GM11168 (cell line): ENCODE measurements around the gene PAQR6.

Experiments used
- in situ Hi-C: fragments of 300-500 bp; cut with MboI; formaldehyde crosslinking; loops from one replicate; pipeline ENCODE4 v1.12.0; 2022; ENCODE audit warnings: low sequenced_read_pairs; ENCODE audit not compliant: unreplicated experiment

The PAQR6 gene

GRCh38 chr1:156203331-156203730 lies 44.5 kb downstream of the PAQR6 start:
- in situ Hi-C loops = no loop called here

GRCh38 chr1:156200044-156200443 lies 47.8 kb downstream of the PAQR6 start:
- in situ Hi-C loops = no loop called here

- in situ Hi-C loops = no loop called here
Measured at GRCh38 chr1:156198831-156199349, 49.0 kb downstream of the PAQR6 start.

- in situ Hi-C loops = no loop called here
Measured at GRCh38 chr1:156196445-156196844, 51.4 kb downstream of the PAQR6 start.

DNA sequence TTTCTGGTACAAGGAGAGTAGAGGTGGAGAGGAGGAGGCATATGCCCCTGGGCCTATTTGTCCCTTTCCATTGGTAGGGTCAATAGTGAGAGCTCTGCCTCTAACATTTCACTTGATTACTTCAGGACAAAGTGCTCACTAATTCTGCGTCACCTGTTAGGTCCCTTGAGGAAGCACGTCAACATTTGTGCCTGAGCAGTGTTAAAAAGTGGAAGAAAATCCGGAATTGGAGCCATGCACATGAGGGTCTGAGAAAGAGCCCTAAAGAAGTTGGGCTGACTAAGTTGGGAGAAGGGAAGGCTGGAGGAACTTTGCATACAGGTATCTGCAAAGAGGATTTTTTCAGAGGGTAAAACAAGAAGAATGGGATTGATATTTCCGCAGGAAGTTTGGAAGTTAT lies 52.0 kb downstream of the PAQR6 start:
- in situ Hi-C loops = no loop called here

GRCh38 chr1:156194300-156194652 lies 53.6 kb downstream of the PAQR6 start:
- in situ Hi-C loops = no loop called here

DNA sequence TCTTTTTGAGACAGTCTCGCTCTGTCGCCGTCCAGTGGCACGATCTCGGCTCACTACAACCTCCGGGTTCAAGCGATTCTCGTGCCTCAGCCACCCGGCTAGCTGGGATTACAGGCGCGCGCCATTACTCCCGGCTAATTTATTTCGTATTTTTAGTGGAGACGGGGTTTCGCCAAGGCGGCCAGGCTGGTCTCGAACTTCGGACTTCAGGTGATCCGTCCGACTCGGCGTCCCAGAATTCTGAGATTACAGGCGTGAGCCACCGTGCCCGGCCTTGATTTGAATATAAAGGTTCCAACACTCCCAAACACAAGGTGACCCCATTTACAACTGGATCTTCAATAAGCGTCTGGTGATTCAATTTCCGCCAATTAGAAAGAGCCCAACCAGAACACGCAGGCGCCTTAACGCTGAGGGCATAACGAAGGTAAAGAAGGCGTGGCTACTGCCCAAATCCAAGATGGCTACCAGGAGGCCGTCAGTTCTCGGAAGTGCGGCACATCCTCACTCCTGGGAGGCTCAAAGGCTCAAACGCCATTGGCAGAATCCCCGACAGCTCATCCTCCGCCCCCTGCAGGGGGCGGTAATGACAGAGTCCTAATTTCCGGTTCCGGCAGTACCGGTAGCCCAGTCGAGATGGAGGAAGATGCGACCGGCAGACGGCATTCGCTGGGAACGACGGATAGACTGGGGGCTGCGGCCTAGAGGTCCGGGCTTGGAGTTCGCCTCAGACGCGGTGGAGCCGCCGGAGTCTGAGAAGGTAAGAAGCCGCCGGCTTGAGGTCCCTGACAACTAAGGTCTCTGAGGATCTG lies 54.2 kb downstream of the PAQR6 start, which contains the start of gene SLC25A44:
Gene SLC25A44 (plus strand): TSS at position 617 of the 812 bp plus-strand sequence. CDS start 5,744 bp downstream, outside the sequence.
- in situ Hi-C loops = no loop called here
